ENCODE data around the gene NFATC2.

DNA sequence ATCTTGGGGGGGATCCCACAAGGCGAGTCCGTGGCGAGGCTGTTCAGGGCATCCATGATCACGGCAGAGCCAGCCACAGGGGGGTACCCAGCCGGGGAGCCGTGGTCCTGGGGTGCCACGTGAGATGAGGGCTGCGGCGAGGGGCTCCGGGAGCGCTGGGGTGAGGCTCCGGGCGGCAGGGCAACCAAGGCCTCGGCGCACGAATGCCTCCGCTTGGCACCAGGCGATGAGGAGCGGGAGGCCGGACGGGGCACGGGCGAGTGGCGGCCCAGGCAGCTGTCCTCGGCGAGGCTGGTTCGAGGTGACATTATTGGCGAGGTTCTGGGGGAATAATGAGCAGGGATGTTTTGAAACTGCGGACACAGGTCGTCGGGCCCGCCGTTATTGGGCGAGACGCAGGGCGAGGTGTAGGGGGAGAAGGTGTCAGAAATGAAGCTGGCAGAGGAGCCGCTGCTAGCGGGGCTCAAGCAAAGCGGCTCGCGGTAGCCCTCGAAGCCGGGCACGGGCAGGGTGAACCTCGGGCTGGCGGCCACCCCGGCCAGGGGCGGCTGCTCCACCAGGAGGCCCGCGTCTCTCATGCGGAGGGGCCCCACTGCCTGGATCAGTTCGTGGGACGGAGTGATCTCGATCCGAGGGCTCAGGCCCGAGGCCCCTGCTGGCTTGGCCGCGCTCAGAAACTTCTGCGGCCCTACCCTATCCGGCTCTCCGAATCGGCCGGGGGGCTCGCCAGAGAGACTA, 19.1 kb downstream of the NFATC2 start:
- TF ChIP-seq CTCF (IDR thresholded peaks at IDR 0.05; ENCODE audit: low read depth, low read length, poor library complexity, severe bottlenecking) (no peak), EZH2phosphoT487 (IDR thresholded peaks at IDR 0.05; ENCODE audit: borderline replicate concordance, low read length) (no peak)

Measured in DOHH2 (cell line).